ENCODE data around the gene RNASE13. TPM values are rescaled to one million over a fixed set of nuclear protein-coding genes. Genes with fewer than 3 reads are reported as not detected.
A peak's percentile ranks its signal among the peaks of the same experiment; 100 is the strongest.

The RNASE13 gene
- total RNA-seq, 4 donors from 2014 or later = 0.29 TPM; not detected in 3

- WGBS = 84% methylated on average over 4 of the region's 9 CpGs
- no peak for TF ChIP-seq EP300 (IDR thresholded peaks at IDR 0.05)
- no peak for TF ChIP-seq CTCF (IDR thresholded peaks at IDR 0.05)
- TF ChIP-seq POLR2AphosphoS5 (IDR thresholded peaks at IDR 0.05) = no peak
- TF ChIP-seq POLR2A (IDR thresholded peaks at IDR 0.05) = no peak
- H3K36me3 ChIP-seq = peaks cover 24% of the 10 kb centered on the region
- no peak for DNase-seq (ENCODE audit: low spot score in 2 of 2)
- no peaks in the 10 kb centered on the region for H3K27me3 ChIP-seq
- no peak overlapping the region for H3K4me3 ChIP-seq
- H3K4me1 ChIP-seq = peaks cover 42% of the 10 kb centered on the region
- peak overlapping the region; percentile 90 for H3K27ac ChIP-seq
- no peaks in the 10 kb centered on the region for H3K9me3 ChIP-seq
These were observed 38.3 kb upstream of the RNASE13 start for GRCh38 chr14:21072781-21073339.

- Histone ChIP-seq H3K4me3 (peak overlapping the region; percentile 88), H3K4me1 (peaks cover 42% of the 10 kb centered on the region), H3K27ac (peak overlapping the region; percentile 90), H3K36me3 (peaks cover 24% of the 10 kb centered on the region), H3K9me3 (no peaks in the 10 kb centered on the region), H3K27me3 (no peaks in the 10 kb centered on the region)
- no peak for DNase-seq (ENCODE audit: low spot score in 2 of 2)
- WGBS = 39% methylated on average over 4 of the region's 4 CpGs
- TF ChIP-seq POLR2AphosphoS5 (IDR thresholded peaks at IDR 0.05) (no peak), POLR2A (IDR thresholded peaks at IDR 0.05) (no peak)
These were observed 37.4 kb upstream of the RNASE13 start for GRCh38 chr14:21072031-21072473.

GRCh38 chr14:21071225-21072030 is 36.8 kb upstream of the RNASE13 start:
- Histone ChIP-seq H3K9me3 (no peaks in the 10 kb centered on the region), H3K27me3 (no peaks in the 10 kb centered on the region), H3K27ac (peak overlapping the region; percentile 90), H3K4me3 (peak overlapping the region; percentile 88), H3K36me3 (peaks cover 19% of the 10 kb centered on the region), H3K4me1 (peaks cover 42% of the 10 kb centered on the region)
- WGBS = 1% methylated on average over 23 of the region's 37 CpGs
- DNase-seq (ENCODE audit: low spot score in 2 of 2) = peak; percentile 88 to 93
- TF ChIP-seq POLR2A (IDR thresholded peaks at IDR 0.05) (no peak), EP300 (IDR thresholded peaks at IDR 0.05) (no peak), CTCF (IDR thresholded peaks at IDR 0.05) (no peak), POLR2AphosphoS5 (IDR thresholded peaks at IDR 0.05) (no peak)

- no peak for TF ChIP-seq CTCF (IDR thresholded peaks at IDR 0.05)
- no peak for TF ChIP-seq POLR2A (IDR thresholded peaks at IDR 0.05)
- TF ChIP-seq POLR2AphosphoS5 (IDR thresholded peaks at IDR 0.05) = no peak
- no peak for TF ChIP-seq EP300 (IDR thresholded peaks at IDR 0.05)
- WGBS = under 1% methylated on average over 23 of the region's 23 CpGs
- no peaks in the 10 kb centered on the region for H3K9me3 ChIP-seq
- peak overlapping the region; percentile 88 for H3K4me3 ChIP-seq
- DNase-seq (ENCODE audit: low spot score in 2 of 2) = peak in 1 of 2 donors; percentile 74
- H3K27ac ChIP-seq = peak overlapping the region; percentile 90
- H3K36me3 ChIP-seq = peaks cover 12% of the 10 kb centered on the region
- H3K4me1 ChIP-seq = peaks cover 42% of the 10 kb centered on the region
- no peaks in the 10 kb centered on the region for H3K27me3 ChIP-seq
These were observed 36.1 kb upstream of the RNASE13 start for GRCh38 chr14:21070610-21071224.

- Histone ChIP-seq H3K9me3 (no peaks in the 10 kb centered on the region), H3K27ac (peak within 1 kb of the TSS; percentile 90), H3K36me3 (peaks cover 7% of the 10 kb centered on the region), H3K27me3 (no peaks in the 10 kb centered on the region), H3K4me1 (peaks cover 42% of the 10 kb centered on the region), H3K4me3 (peak within 1 kb of the TSS; percentile 88)
- WGBS = 4% methylated on average over 11 of the region's 63 CpGs
- no peak for TF ChIP-seq CTCF (IDR thresholded peaks at IDR 0.05)
- no peak for TF ChIP-seq POLR2A (IDR thresholded peaks at IDR 0.05)
- no peak for TF ChIP-seq POLR2AphosphoS5 (IDR thresholded peaks at IDR 0.05)
- no peak for TF ChIP-seq EP300 (IDR thresholded peaks at IDR 0.05)
- DNase-seq (ENCODE audit: low spot score in 2 of 2) = no peak
These were observed 35.5 kb upstream of the RNASE13 start, which contains the start of gene ARHGEF40 for GRCh38 chr14:21070083-21070609. Gene ARHGEF40 (plus strand): TSS chr14:21070304. CDS start chr14:21070397, 93 bp downstream.

All from suprapubic skin (tissue), 4 donors.